H9 (cell line): Measurements from ENCODE around the gene ADTRP. TPM values are rescaled to one million over a fixed set of nuclear protein-coding genes. Genes with fewer than 3 reads are reported as not detected.

Experiments
- DNase-seq: peaks from one replicate; pipeline ENCODE4 v3.0.0-alpha.2; 2017
- H2AFZ ChIP-seq: one replicate; pipeline ENCODE4 v1.6.1; 2013; ENCODE audit warnings: mild to moderate bottlenecking, low read length, control low read depth, moderate library complexity
- H2AK5ac ChIP-seq: 2 replicates; pipeline ENCODE4 v1.6.1; 2013; ENCODE audit warnings: low read length, control low read depth, mixed read lengths; ENCODE audit not compliant: insufficient read length
- H2BK120ac ChIP-seq: one replicate; pipeline ENCODE4 v1.6.1; 2013; ENCODE audit warnings: low read depth, mild to moderate bottlenecking, low read length, control low read depth, inconsistent platforms; ENCODE audit not compliant: poor library complexity, severe bottlenecking
- H2BK12ac ChIP-seq: 2 replicates; pipeline ENCODE4 v1.6.1; 2013; ENCODE audit warnings: low read length, control low read depth, mixed read lengths, low read depth; ENCODE audit not compliant: insufficient read length
- H2BK15ac ChIP-seq: 2 replicates; pipeline ENCODE4 v1.6.1; 2013; ENCODE audit warnings: low read depth, low read length, control low read depth
- H2BK20ac ChIP-seq: one replicate; pipeline ENCODE4 v1.6.1; 2013; ENCODE audit warnings: low read depth, mild to moderate bottlenecking, low read length, control low read depth, inconsistent platforms; ENCODE audit not compliant: poor library complexity, severe bottlenecking
- H2BK5ac ChIP-seq: 2 replicates; pipeline ENCODE4 v1.6.1; 2013; ENCODE audit warnings: low read length, control low read depth, mixed read lengths; ENCODE audit not compliant: insufficient read length
- H3K14ac ChIP-seq: 2 replicates; pipeline ENCODE4 v1.6.1; 2013; ENCODE audit warnings: low read length, control low read depth; ENCODE audit not compliant: insufficient read depth
- H3K18ac ChIP-seq: 2 replicates; pipeline ENCODE4 v1.6.1; 2013; ENCODE audit warnings: low read depth, mild to moderate bottlenecking, mixed read lengths, low read length, control low read depth; ENCODE audit not compliant: insufficient read length
- H3K23ac ChIP-seq: 2 replicates; pipeline ENCODE4 v1.6.1; 2013; ENCODE audit warnings: low read length, control low read depth, mixed read lengths, low read depth; ENCODE audit not compliant: insufficient read length
- H3K23me2 ChIP-seq: 2 replicates; pipeline ENCODE4 v1.6.1; 2013; ENCODE audit warnings: low read depth, mild to moderate bottlenecking, mixed read lengths, low read length, control low read depth; ENCODE audit not compliant: insufficient read length, poor library complexity, severe bottlenecking
- H3K27ac ChIP-seq: 2 replicates; pipeline ENCODE4 v1.5.1; 2013; ENCODE audit warnings: low read length, control low read depth, mixed read lengths, low read depth; ENCODE audit not compliant: insufficient read length
- H3K27me3 ChIP-seq: 2 replicates; pipeline ENCODE4 v1.6.1; 2013; ENCODE audit warnings: low read length, control low read depth, inconsistent platforms; ENCODE audit not compliant: insufficient read depth
- H3K4ac ChIP-seq: 2 replicates; pipeline ENCODE4 v1.6.1; 2013; ENCODE audit warnings: low read depth, mild to moderate bottlenecking, control low read depth, inconsistent platforms, low read length, moderate library complexity
- H3K4me1 ChIP-seq: 2 replicates; pipeline ENCODE4 v1.6.1; 2013; ENCODE audit warnings: low read length, control low read depth, inconsistent platforms; ENCODE audit not compliant: insufficient read depth
- H3K4me2 ChIP-seq: 2 replicates; pipeline ENCODE4 v1.6.1; 2013; ENCODE audit warnings: low read length, control low read depth, mixed read lengths; ENCODE audit not compliant: insufficient read length, insufficient read depth
- H3K56ac ChIP-seq: 2 replicates; pipeline ENCODE4 v1.6.1; 2013; ENCODE audit warnings: low read depth, mild to moderate bottlenecking, mixed read lengths, low read length, control low read depth; ENCODE audit not compliant: insufficient read length
- H3K79me1 ChIP-seq: 2 replicates; pipeline ENCODE4 v1.6.1; 2013; ENCODE audit warnings: low read depth, mild to moderate bottlenecking, moderate library complexity, low read length, control low read depth, inconsistent platforms; ENCODE audit not compliant: insufficient read depth, poor library complexity, severe bottlenecking
- H3K79me2 ChIP-seq: 2 replicates; pipeline ENCODE4 v1.6.1; 2013; ENCODE audit warnings: low read length, control low read depth, inconsistent platforms; ENCODE audit not compliant: insufficient read depth
- H3K9ac ChIP-seq: 2 replicates; pipeline ENCODE4 v1.6.1; 2013; ENCODE audit warnings: low read length, control low read depth, mixed read lengths; ENCODE audit not compliant: insufficient read length; ENCODE audit errors: extremely low read depth
- H3K9me3 ChIP-seq: one replicate; pipeline ENCODE4 v1.6.1; 2013; ENCODE audit warnings: low read depth, low read length, inconsistent platforms; ENCODE audit not compliant: control insufficient read depth
- H3T11ph ChIP-seq: one replicate; pipeline ENCODE4 v1.6.1; 2013; ENCODE audit warnings: mild to moderate bottlenecking, low read length, control low read depth, inconsistent platforms
- H4K20me1 ChIP-seq: one replicate; pipeline ENCODE4 v1.6.1; 2013; ENCODE audit not compliant: control insufficient read depth, insufficient read length, insufficient read depth
- H4K5ac ChIP-seq: 2 replicates; pipeline ENCODE4 v1.6.1; 2013; ENCODE audit warnings: low read depth, mild to moderate bottlenecking, mixed read lengths, low read length, control low read depth; ENCODE audit not compliant: insufficient read length
- H4K8ac ChIP-seq: replicated peaks from 2 replicates; pipeline ENCODE4 v1.6.1; 2013; ENCODE audit warnings: low read length, control low read depth, mixed read lengths, low read depth; ENCODE audit not compliant: insufficient read length
- H4K91ac ChIP-seq: 2 replicates; pipeline ENCODE4 v1.6.1; 2013; ENCODE audit warnings: low read depth, mild to moderate bottlenecking, moderate library complexity, mixed read lengths, low read length, control low read depth; ENCODE audit not compliant: insufficient read length
- H3K27ac Mint-ChIP-seq, 3 experiments: 2 replicates in 2 of 3; 3 replicates in 1 of 3; pipeline ENCODE4 v1.8.0; 2020 to 2021; ENCODE audit warnings: mixed read lengths in 3 of 3, mild to moderate bottlenecking in 1 of 3, moderate library complexity in 1 of 3
- H3K27me3 Mint-ChIP-seq: 2 replicates; pipeline ENCODE4 v1.8.0; 2021; ENCODE audit warnings: low read depth, mild to moderate bottlenecking, moderate library complexity, mixed read lengths
- H3K36me3 Mint-ChIP-seq, 3 experiments: 2 replicates in 2 of 3; 3 replicates in 1 of 3; pipeline ENCODE4 v1.8.0; 2020 to 2021; ENCODE audit warnings: low read depth in 3 of 3, mixed read lengths in 3 of 3; ENCODE audit not compliant: insufficient read depth in 1 of 3
- H3K4me1 Mint-ChIP-seq, 2 experiments: 2 replicates each; pipeline ENCODE4 v1.8.0; 2020; ENCODE audit warnings: mixed read lengths in 2 of 2
- H3K4me3 Mint-ChIP-seq, 2 experiments: 2 replicates in 1 of 2; 3 replicates in 1 of 2; pipeline ENCODE4 v1.8.0; 2020 to 2021; ENCODE audit warnings: mild to moderate bottlenecking in 2 of 2, mixed read lengths in 2 of 2, moderate library complexity in 1 of 2
- H3K9me3 Mint-ChIP-seq, 2 experiments: 2 replicates in 1 of 2; 3 replicates in 1 of 2; pipeline ENCODE4 v1.8.0; 2020; ENCODE audit warnings: mild to moderate bottlenecking in 2 of 2, mixed read lengths in 2 of 2, moderate library complexity in 1 of 2
- CTCF ChIP-seq: fragments of 200-600 bp; sonication (generic); conservative IDR thresholded peaks from 3 replicates; pipeline ENCODE4 v1.8.0; 2021; ENCODE audit warnings: antibody characterized with exemption, mild to moderate bottlenecking
- WGBS: extraction: QIAGEN DNeasy Blood & Tissue Kit; methylation state at CpG from one replicate; pipeline ENCODE4 v1.1.7; 2013; ENCODE audit warnings: missing lambda C conversion rate, low lambda C conversion rate, mixed read lengths; ENCODE audit not compliant: insufficient read length; ENCODE audit errors: extremely low coverage; 5-methylcytosine and 5-hydroxymethylcytosine counted together
- total RNA-seq: library from RNA; stranded (reverse); gene quantifications from 2 replicates; pipeline ENCODE4 v1.2.1, GENCODE V29; 2021

ADTRP gene
- total RNA-seq, 1 experiment from 2014 or later: not detected

- H2AFZ ChIP-seq: no peak overlapping the region
- H2BK120ac ChIP-seq: no peak overlapping the region
- no peaks in the 10 kb centered on the region; the same call in 1 of the 2 replicates for H3K4me1 ChIP-seq
- no peaks in the 10 kb centered on the region for H3K27me3 Mint-ChIP-seq
- no peak overlapping the region for H3K4me2 ChIP-seq
- no peaks in the 10 kb centered on the region for H3K27me3 ChIP-seq
- peaks cover 0 to 2% (median 0%) of the 10 kb centered on the region in 3 experiments; a peak in 3 of 7 replicates for H3K36me3 Mint-ChIP-seq
- H4K5ac ChIP-seq: no peak overlapping the region
- TF ChIP-seq CTCF: no peak
- H3K4me3 Mint-ChIP-seq: no peak overlapping the region
- no peaks in the 10 kb centered on the region for H3K79me1 ChIP-seq
- no peaks in the 10 kb centered on the region for H3K23me2 ChIP-seq
- no peak overlapping the region for H2BK20ac ChIP-seq
- no peak overlapping the region for H3K18ac ChIP-seq
- H3K9me3 Mint-ChIP-seq: peaks cover 0 to 2% of the 10 kb centered on the region in 2 experiments; a peak in 1 of 5 replicates
- H4K91ac ChIP-seq: no peak overlapping the region
- no peak overlapping the region for H3K4ac ChIP-seq
- peaks cover 7 to 12% of the 10 kb centered on the region in 2 experiments for H3K4me1 Mint-ChIP-seq
- no CpG with 5 or more reads among the region's 1 CpG for WGBS
- no peaks in the 10 kb centered on the region for H4K20me1 ChIP-seq
- no peak overlapping the region for H3K27ac ChIP-seq
- DNase-seq: no peak
- H3K14ac ChIP-seq: no peak overlapping the region
- no peak overlapping the region for H2BK5ac ChIP-seq
- no peak overlapping the region for H3K27ac Mint-ChIP-seq
- H3T11ph ChIP-seq: no peak overlapping the region
- H4K8ac ChIP-seq: no peak overlapping the region
- H2BK12ac ChIP-seq: no peak overlapping the region
- H3K23ac ChIP-seq: no peak overlapping the region
- H3K56ac ChIP-seq: no peak overlapping the region
- no peak overlapping the region for H3K9ac ChIP-seq
- H2BK15ac ChIP-seq: no peak overlapping the region
- no peaks in the 10 kb centered on the region for H3K79me2 ChIP-seq
- H3K9me3 ChIP-seq: no peaks in the 10 kb centered on the region
- H2AK5ac ChIP-seq: no peak overlapping the region
Measured at GRCh38 chr6:11798096-11798495, 19.5 kb upstream of the ADTRP start.
